Sigmoid colon (tissue), 7 donors: ENCODE results near the gene GABRR3. TPM values are rescaled to one million over a fixed set of nuclear protein-coding genes. Genes with fewer than 3 reads are reported as not detected.

Experiments
- DNase-seq: peaks from one replicate; pipeline ENCODE4 v3.0.0-alpha.2; 2019
- H3K27ac ChIP-seq, 4 donors: fragments of 200-600 bp; sonication (generic); one replicate each; pipeline ENCODE4 v1.5.1; 2016 to 2019; ENCODE audit warnings: mild to moderate bottlenecking in 1 of 4
- H3K27me3 ChIP-seq, 3 donors: fragments of 200-600 bp; sonication (generic); one replicate each; pipeline ENCODE4 v1.5.1; 2019; ENCODE audit warnings: mild to moderate bottlenecking in 1 of 3
- H3K36me3 ChIP-seq, 4 donors: fragments of 200-600 bp; sonication (generic); one replicate each; pipeline ENCODE4 v1.5.1; 2016 to 2019
- H3K4me1 ChIP-seq, 4 donors: fragments of 200-600 bp; sonication (generic); one replicate each; pipeline ENCODE4 v1.5.1; 2017 to 2019
- H3K4me3 ChIP-seq, 4 donors: fragments of 200-600 bp; sonication (generic); one replicate each; pipeline ENCODE4 v1.5.1; 2017 to 2019; ENCODE audit warnings: mild to moderate bottlenecking in 2 of 4, moderate library complexity in 1 of 4
- H3K9me3 ChIP-seq, 4 donors: fragments of 200-600 bp in 3 of 4; sonication (generic) in 3 of 4; one replicate each; pipeline versions ENCODE4 v1.5.1 to v1.6.1; 2013 to 2019
- EP300 ChIP-seq, 4 donors: sonication (generic); formaldehyde crosslinking; IDR thresholded peaks; one replicate each; pipeline ENCODE4 v1.6.1; 2017; ENCODE audit warnings: antibody characterized with exemption in 4 of 4
- POLR2A ChIP-seq, 2 donors: fragments of 450-650 bp; IDR thresholded peaks; one replicate each; pipeline ENCODE4 v1.6.1; 2016; ENCODE audit warnings: antibody characterized with exemption in 2 of 2, mild to moderate bottlenecking in 2 of 2, moderate library complexity in 2 of 2
- POLR2AphosphoS5 ChIP-seq, 4 donors: sonication (generic); formaldehyde crosslinking; IDR thresholded peaks; one replicate each; pipeline ENCODE4 v1.6.1; 2017; ENCODE audit warnings: antibody characterized with exemption in 4 of 4
- WGBS, 2 donors: extraction: QIAGEN DNeasy Blood & Tissue Kit; methylation state at CpG; one replicate each; pipeline ENCODE4 v1.1.7; 2013; 5-methylcytosine and 5-hydroxymethylcytosine counted together
- intact Hi-C: fragments of 100-400 bp; cut with DNase I; formaldehyde crosslinking; loops from one replicate; pipeline ENCODE4 v1.15.1; 2023
- polyA plus RNA-seq, 3 donors: library from polyadenylated mRNA; stranded (reverse); fragments of 200-250 nt; gene quantifications; one replicate each; pipeline ENCODE4 v1.2.3, GENCODE V29; 2013
- total RNA-seq, 4 donors: library from RNA; depleted of rRNA; stranded (reverse); fragments of >200 nt; gene quantifications; one replicate each; pipeline ENCODE4 v1.1.0, GENCODE V29; 2016
- TF ChIP-seq, protein P1 (sequence below), 4 experiments: fragments of 450-650 bp in 3 of 4; fragments of 200-600 bp in 1 of 4; IDR thresholded peaks; one replicate each; pipeline ENCODE4 v1.5.1; 2016 to 2019; ENCODE audit warnings: antibody characterized with exemption in 4 of 4, mild to moderate bottlenecking in 3 of 4, moderate library complexity in 2 of 4
- donor health status: healthy with polysubstance abuse.
- donor health status: Bipolar disorder and iron deficiency.
- donor health status: healthy.

The GABRR3 gene
- total and polyA plus RNA-seq, 7 donors = not detected

DNA sequence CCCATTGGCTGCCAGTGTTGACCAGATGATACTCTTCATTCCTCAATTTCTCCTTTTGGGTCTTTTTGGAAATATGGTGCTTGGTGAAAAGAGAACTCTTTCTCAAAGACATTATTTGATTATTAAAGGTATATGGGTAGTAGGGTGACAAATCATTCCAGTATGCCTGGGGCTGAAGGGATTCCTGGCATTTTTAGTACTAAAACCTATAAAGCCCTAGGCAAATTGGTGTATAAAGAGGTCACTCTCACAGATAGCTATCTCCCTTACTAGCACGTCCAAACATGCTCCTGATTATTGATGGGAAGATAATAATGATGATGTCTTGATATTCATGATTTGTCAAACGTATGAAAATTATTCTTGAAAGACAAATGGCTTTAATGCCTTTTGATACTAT, 1.1 kb downstream of the GABRR3 start:
- no peak for DNase-seq
- no peaks in the 10 kb centered on the region for H3K36me3 ChIP-seq
- H3K9me3 ChIP-seq = no peaks in the 10 kb centered on the region
- 56 to 71% methylated on average over 2 of the region's 2 CpGs for WGBS, 2 donors
- no peaks in the 10 kb centered on the region for H3K4me1 ChIP-seq
- H3K27ac ChIP-seq = no peak overlapping the region
- intact Hi-C loops = no loop called here
- no peak for TF ChIP-seq EP300 (IDR thresholded peaks at IDR 0.05)
- no peak for TF ChIP-seq POLR2AphosphoS5 (IDR thresholded peaks at IDR 0.05)
- TF ChIP-seq, protein P1, sequence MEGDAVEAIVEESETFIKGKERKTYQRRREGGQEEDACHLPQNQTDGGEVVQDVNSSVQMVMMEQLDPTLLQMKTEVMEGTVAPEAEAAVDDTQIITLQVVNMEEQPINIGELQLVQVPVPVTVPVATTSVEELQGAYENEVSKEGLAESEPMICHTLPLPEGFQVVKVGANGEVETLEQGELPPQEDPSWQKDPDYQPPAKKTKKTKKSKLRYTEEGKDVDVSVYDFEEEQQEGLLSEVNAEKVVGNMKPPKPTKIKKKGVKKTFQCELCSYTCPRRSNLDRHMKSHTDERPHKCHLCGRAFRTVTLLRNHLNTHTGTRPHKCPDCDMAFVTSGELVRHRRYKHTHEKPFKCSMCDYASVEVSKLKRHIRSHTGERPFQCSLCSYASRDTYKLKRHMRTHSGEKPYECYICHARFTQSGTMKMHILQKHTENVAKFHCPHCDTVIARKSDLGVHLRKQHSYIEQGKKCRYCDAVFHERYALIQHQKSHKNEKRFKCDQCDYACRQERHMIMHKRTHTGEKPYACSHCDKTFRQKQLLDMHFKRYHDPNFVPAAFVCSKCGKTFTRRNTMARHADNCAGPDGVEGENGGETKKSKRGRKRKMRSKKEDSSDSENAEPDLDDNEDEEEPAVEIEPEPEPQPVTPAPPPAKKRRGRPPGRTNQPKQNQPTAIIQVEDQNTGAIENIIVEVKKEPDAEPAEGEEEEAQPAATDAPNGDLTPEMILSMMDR (IDR thresholded peaks at IDR 0.05) = no peak
- TF ChIP-seq POLR2A (IDR thresholded peaks at IDR 0.05) = no peak
- peaks cover 0 to 6% (median 0%) of the 10 kb centered on the region in 3 donors for H3K27me3 ChIP-seq
- no peak overlapping the region for H3K4me3 ChIP-seq

DNA sequence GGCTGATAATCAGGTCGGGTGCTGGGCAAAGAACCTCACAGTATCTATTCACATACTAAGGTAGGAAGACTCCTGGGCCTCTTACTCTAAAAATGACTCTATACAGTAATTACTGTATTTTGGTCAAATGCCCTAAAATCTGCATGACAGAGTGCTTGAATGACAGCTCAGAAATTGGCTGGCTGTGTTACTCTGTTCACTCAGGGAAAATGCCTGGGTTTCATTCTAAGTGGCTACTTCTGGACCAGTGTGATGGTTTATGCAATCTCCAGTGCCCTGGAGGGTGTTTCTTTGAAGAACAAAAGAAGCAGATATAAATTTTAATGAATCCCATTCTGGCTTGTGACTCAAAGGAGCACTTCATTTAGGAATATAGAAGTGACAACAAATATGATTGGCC, 2.2 kb downstream of the GABRR3 start:
- no peak for DNase-seq
- H3K36me3 ChIP-seq = no peaks in the 10 kb centered on the region
- H3K4me1 ChIP-seq = no peaks in the 10 kb centered on the region
- TF ChIP-seq POLR2A (IDR thresholded peaks at IDR 0.05) = no peak
- TF ChIP-seq, protein P1 (IDR thresholded peaks at IDR 0.05) = no peak
- TF ChIP-seq EP300 (IDR thresholded peaks at IDR 0.05) = no peak
- TF ChIP-seq POLR2AphosphoS5 (IDR thresholded peaks at IDR 0.05) = no peak
- H3K27me3 ChIP-seq = peaks cover 0 to 6% (median 0%) of the 10 kb centered on the region in 3 donors
- H3K4me3 ChIP-seq = no peak overlapping the region
- 29 to 61% methylated on average over 1 of the region's 1 CpG for WGBS, 2 donors
- intact Hi-C loops = no loop called here
- H3K27ac ChIP-seq = no peak overlapping the region
- H3K9me3 ChIP-seq = no peaks in the 10 kb centered on the region

DNA sequence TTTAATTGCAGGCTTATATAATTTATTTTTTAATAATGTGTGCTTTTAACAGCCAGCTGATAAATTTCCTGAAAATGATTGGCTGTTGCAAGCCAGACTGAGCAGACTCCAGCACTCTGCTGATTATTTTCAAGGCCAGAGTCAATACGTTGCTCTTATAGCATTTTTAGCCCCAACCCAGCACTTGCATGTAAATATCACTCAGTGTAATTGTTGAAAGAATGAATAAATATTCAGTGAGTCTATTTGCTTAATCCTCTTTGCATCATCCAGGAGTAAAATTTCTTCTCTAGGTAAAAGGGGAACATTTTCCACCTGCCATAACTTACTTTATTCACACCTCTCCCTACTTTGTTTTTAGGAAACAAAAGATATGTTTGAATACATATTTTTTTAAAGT, 2.9 kb downstream of the GABRR3 start:
- peaks cover 0 to 6% (median 0%) of the 10 kb centered on the region in 3 donors for H3K27me3 ChIP-seq
- no peak overlapping the region for H3K27ac ChIP-seq
- no peaks in the 10 kb centered on the region for H3K36me3 ChIP-seq
- no peaks in the 10 kb centered on the region for H3K9me3 ChIP-seq
- no peak overlapping the region for H3K4me3 ChIP-seq
- intact Hi-C loops = no loop called here
- 41 to 72% methylated on average over 1 of the region's 1 CpG for WGBS, 2 donors
- H3K4me1 ChIP-seq = peaks cover 0 to under 1% (median 0%) of the 10 kb centered on the region in 4 donors
- no peak for TF ChIP-seq POLR2A (IDR thresholded peaks at IDR 0.05)
- TF ChIP-seq POLR2AphosphoS5 (IDR thresholded peaks at IDR 0.05) = no peak
- TF ChIP-seq EP300 (IDR thresholded peaks at IDR 0.05) = no peak
- TF ChIP-seq, protein P1 (IDR thresholded peaks at IDR 0.05) = no peak
- no peak for DNase-seq

DNA sequence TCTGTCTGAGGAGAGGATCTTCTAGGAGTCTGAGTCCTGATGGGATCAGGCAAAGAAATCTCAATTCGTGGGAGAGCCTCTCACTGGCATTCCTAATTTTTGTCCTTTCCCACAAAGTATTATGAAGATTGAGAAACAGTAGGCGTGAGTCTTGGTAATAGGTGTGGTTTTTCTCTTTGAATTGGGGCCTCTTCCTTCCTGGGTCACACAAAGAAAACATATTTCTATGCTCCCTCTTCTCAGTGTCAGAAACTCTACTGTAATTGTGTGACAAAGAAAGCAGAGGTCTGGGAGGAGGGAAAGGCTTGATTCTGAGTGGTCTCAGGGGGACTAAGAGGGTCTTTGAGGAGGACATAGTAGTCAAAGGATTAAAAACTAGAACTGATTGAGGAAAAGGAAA, 6.0 kb downstream of the GABRR3 start:
- Histone ChIP-seq H3K4me1 (peaks cover 0 to 4% (median 0%) of the 10 kb centered on the region in 4 donors), H3K27ac (no peak overlapping the region), H3K9me3 (no peaks in the 10 kb centered on the region), H3K4me3 (no peak overlapping the region), H3K36me3 (no peaks in the 10 kb centered on the region), H3K27me3 (no peaks in the 10 kb centered on the region)
- no peak for DNase-seq
- intact Hi-C loops = loop anchor here (10.0 kb wide), 1 partner anchor 134 kb away; no protein-coding TSS in a partner anchor
- 39 to 44% methylated on average over 2 of the region's 2 CpGs for WGBS, 2 donors
- TF ChIP-seq EP300 (IDR thresholded peaks at IDR 0.05) = no peak
- TF ChIP-seq POLR2A (IDR thresholded peaks at IDR 0.05) = no peak
- TF ChIP-seq POLR2AphosphoS5 (IDR thresholded peaks at IDR 0.05) = no peak
- TF ChIP-seq, protein P1 (IDR thresholded peaks at IDR 0.05) = no peak

DNA sequence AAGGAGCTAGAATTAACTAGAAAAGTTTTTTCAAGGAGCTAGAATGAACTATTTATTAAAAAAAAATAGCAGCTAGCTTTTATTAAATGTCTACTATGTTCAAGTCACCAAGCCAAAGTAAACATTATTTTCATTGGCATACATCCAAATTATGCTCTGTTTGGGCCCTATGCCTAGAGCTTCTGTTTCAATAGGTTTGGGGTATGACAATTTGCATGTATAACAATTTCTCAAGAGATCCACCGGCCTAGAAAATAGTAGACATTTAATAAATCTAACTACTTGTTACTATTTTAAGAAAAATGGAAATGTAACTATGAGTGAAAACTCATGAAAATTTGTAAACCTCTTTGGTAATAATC, 8.0 kb downstream of the GABRR3 start:
- intact Hi-C loops = loop anchor here (10.0 kb wide), 1 partner anchor 132 kb away; no protein-coding TSS in a partner anchor

More for the DNA sequence above, 8.0 kb downstream of the GABRR3 start:
- Histone ChIP-seq H3K36me3 (no peaks in the 10 kb centered on the region), H3K27me3 (peaks cover 0 to 3% (median 0%) of the 10 kb centered on the region in 3 donors), H3K4me1 (peaks cover 0 to 13% (median 9%) of the 10 kb centered on the region in 4 donors), H3K4me3 (no peak overlapping the region), H3K9me3 (no peaks in the 10 kb centered on the region), H3K27ac (no peak overlapping the region)
- DNase-seq = no peak
- 22 to 57% methylated on average over 1 of the region's 1 CpG for WGBS, 2 donors
- TF ChIP-seq POLR2AphosphoS5 (IDR thresholded peaks at IDR 0.05) (no peak), EP300 (IDR thresholded peaks at IDR 0.05) (no peak), POLR2A (IDR thresholded peaks at IDR 0.05) (no peak)
- TF ChIP-seq, protein P1 (IDR thresholded peaks at IDR 0.05) = no peak
